Ovary (tissue), 9 donors: ENCODE data around the gene DFFA. TPM values are rescaled to one million over a fixed set of nuclear protein-coding genes. Genes with fewer than 3 reads are reported as not detected.

Experiments
- DNase-seq, 5 donors: peaks; one replicate each; pipeline ENCODE4 v3.0.0-alpha.2; 2019 to 2020
- H3K27ac ChIP-seq, 2 donors: fragments of 200-600 bp; one replicate each; pipeline versions ENCODE4 v1.5.1 to v1.8.0; 2019 to 2022
- H3K27me3 ChIP-seq: fragments of 200-600 bp; one replicate; pipeline ENCODE4 v1.8.0; 2022
- H3K36me3 ChIP-seq: fragments of 200-600 bp; sonication (generic); one replicate; pipeline ENCODE4 v1.5.1; 2019
- H3K4me1 ChIP-seq: one replicate; pipeline ENCODE4 v1.8.1; 2013; ENCODE audit warnings: mild to moderate bottlenecking, moderate library complexity; ENCODE audit not compliant: insufficient read depth
- H3K4me3 ChIP-seq: fragments of 200-600 bp; sonication (generic); one replicate; pipeline ENCODE4 v1.5.1; 2017
- H3K9me3 ChIP-seq, 2 donors: fragments of 200-600 bp in 1 of 2; sonication (generic) in 1 of 2; one replicate each; pipeline versions ENCODE4 v1.5.1 to v1.8.1; 2013 to 2019; ENCODE audit warnings: mild to moderate bottlenecking in 1 of 2, moderate library complexity in 1 of 2
- EP300 ChIP-seq: sonication (generic); formaldehyde crosslinking; IDR thresholded peaks from one replicate; pipeline ENCODE4 v1.6.1; 2017; ENCODE audit warnings: antibody characterized with exemption
- POLR2A ChIP-seq: fragments of 450-650 bp; IDR thresholded peaks from one replicate; pipeline ENCODE4 v1.6.1; 2017; ENCODE audit warnings: antibody characterized with exemption, mild to moderate bottlenecking, moderate library complexity
- WGBS, 3 donors: extraction: QIAGEN DNeasy Blood & Tissue Kit in 1 of 3; methylation state at CpG; one replicate each; pipeline versions ENCODE4 v1.1.5 to v1.1.7; 2013 to 2017; 5-methylcytosine and 5-hydroxymethylcytosine counted together
- intact Hi-C, 4 donors: fragments of 100-400 bp; cut with DNase I; formaldehyde crosslinking; loops; one replicate each; pipeline versions ENCODE4 v1.11.0 to v1.15.1; 2022 to 2023
- polyA plus RNA-seq, 2 donors: library from polyadenylated mRNA; stranded (reverse); fragments of 200-250 nt in 1 of 2; fragments of 350-450 nt in 1 of 2; fragmentation: Illumina TruSeq in 1 of 2; extraction: RNeasy Lipid Tissue Mini Kit (QIAGEN cat#74804) in 1 of 2; gene quantifications; one replicate each; pipeline ENCODE4 v1.2.3, GENCODE V29; 2013 to 2014
- total RNA-seq, 7 donors: library from RNA; depleted of rRNA in 2 of 7; stranded (reverse); fragments of >200 nt in 2 of 7; fragmentation: NEBNext Ultra II Directional in 3 of 7; extraction: Animal tissue kit (Norgen Biotek cat#: 25700) in 3 of 7; gene quantifications; one replicate each; pipeline versions ENCODE4 v1.1.0 to v1.2.4, GENCODE V29; 2016 to 2023
- TF ChIP-seq, protein P1 (sequence below), 3 donors: fragments of 450-650 bp in 2 of 3; fragments of 200-600 bp in 1 of 3; IDR thresholded peaks; one replicate each; pipeline versions ENCODE4 v1.5.1 to v1.8.0; 2016 to 2022; ENCODE audit warnings: antibody characterized with exemption in 3 of 3, mild to moderate bottlenecking in 1 of 3
- donor health status: DM: no; HTN: no; CAD: no; lungs with moderate emphysema.
- donor health status: DM: no; HTN: no; CAD: no.
- donor health status: Bipolar disorder and iron deficiency.
- donor health status: DM: yes; HTN: yes; CAD: no.
- donor health status: DM: no; HTN: no; CAD: no.
- donor health status: DM: yes; HTN: yes; CAD: no.

DFFA gene
- total and polyA plus RNA-seq, 9 donors = 14.8 to 37.4 (median 33.0) TPM

GRCh38 chr1:10415211-10415930, 57.0 kb downstream of the DFFA start:
- no peak overlapping the region for H3K4me3 ChIP-seq
- H3K36me3 ChIP-seq = no peaks in the 10 kb centered on the region
- H3K9me3 ChIP-seq = no peaks in the 10 kb centered on the region
- no peak overlapping the region for H3K27ac ChIP-seq
- no peaks in the 10 kb centered on the region for H3K27me3 ChIP-seq
- no peak for DNase-seq
- H3K4me1 ChIP-seq = no peaks in the 10 kb centered on the region
- 82 to 86% (median 84%) methylated on average over 6 of the region's 6 CpGs for WGBS, 3 donors
- TF ChIP-seq POLR2A (no peak), EP300 (no peak)
- TF ChIP-seq, protein P1, sequence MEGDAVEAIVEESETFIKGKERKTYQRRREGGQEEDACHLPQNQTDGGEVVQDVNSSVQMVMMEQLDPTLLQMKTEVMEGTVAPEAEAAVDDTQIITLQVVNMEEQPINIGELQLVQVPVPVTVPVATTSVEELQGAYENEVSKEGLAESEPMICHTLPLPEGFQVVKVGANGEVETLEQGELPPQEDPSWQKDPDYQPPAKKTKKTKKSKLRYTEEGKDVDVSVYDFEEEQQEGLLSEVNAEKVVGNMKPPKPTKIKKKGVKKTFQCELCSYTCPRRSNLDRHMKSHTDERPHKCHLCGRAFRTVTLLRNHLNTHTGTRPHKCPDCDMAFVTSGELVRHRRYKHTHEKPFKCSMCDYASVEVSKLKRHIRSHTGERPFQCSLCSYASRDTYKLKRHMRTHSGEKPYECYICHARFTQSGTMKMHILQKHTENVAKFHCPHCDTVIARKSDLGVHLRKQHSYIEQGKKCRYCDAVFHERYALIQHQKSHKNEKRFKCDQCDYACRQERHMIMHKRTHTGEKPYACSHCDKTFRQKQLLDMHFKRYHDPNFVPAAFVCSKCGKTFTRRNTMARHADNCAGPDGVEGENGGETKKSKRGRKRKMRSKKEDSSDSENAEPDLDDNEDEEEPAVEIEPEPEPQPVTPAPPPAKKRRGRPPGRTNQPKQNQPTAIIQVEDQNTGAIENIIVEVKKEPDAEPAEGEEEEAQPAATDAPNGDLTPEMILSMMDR (IDR thresholded peaks at IDR 0.05) = no peak
- intact Hi-C loops = no loop called here

DNA sequence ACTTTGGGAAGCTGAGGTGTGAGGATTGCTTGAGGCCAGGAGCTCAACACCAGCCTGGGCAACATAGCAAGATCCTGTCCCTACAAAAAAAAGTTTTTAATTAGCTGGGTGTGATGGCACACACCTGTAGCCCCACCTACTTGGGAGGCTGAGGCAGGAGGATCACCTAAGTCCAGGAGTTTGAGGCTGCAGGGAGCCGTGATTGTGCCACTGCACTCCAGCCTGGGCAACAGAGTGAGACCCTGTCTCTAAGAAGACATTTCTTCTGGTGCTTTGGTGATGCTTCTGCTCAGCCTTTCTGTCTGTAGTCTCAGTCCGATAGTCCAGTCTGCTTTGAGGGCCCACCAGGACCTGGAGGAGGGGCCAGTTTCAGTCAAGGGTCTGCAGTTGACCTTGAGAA, 65.1 kb downstream of the DFFA start:
- no peaks in the 10 kb centered on the region for H3K27me3 ChIP-seq
- no peak overlapping the region for H3K4me3 ChIP-seq
- WGBS, 3 donors = 82 to 89% (median 89%) methylated on average over 2 of the region's 2 CpGs
- TF ChIP-seq EP300 = no peak
- TF ChIP-seq, protein P1 (IDR thresholded peaks at IDR 0.05) = no peak
- no peak for TF ChIP-seq POLR2A
- no peaks in the 10 kb centered on the region for H3K4me1 ChIP-seq
- no peaks in the 10 kb centered on the region for H3K9me3 ChIP-seq
- no peak for DNase-seq
- no peak overlapping the region for H3K27ac ChIP-seq
- H3K36me3 ChIP-seq = no peaks in the 10 kb centered on the region
- intact Hi-C loops = no loop called here

Other genes with a start within 250 kb of the DFFA start
- 10 to 100 TPM; 32.0 to 93.5 (median 52.8) TPM for gene PGD, start 73.5 kb downstream of the DFFA start, total RNA-seq
- gene PGD, start 73.5 kb downstream of the DFFA start, polyA plus RNA-seq = 100 to 1,000 TPM in 1 of 2 donors, 10 to 100 TPM in 1; 49.9 to 149 TPM
- gene CENPS, start 42.1 kb downstream of the DFFA start, total RNA-seq = 10 to 100 TPM in 3 of 7 donors, 1 to 10 TPM in 4; 1.5 to 13.6 (median 9.8) TPM
- gene CENPS, start 42.1 kb downstream of the DFFA start, polyA plus RNA-seq = 10 to 100 TPM; 10.5 to 12.3 TPM
- gene CORT, start 22.5 kb downstream of the DFFA start, total RNA-seq = under 1 TPM in 4 of 7 donors, not detected in 3; 0.23 to 0.51 (median 0.44) TPM
- gene CORT, start 22.5 kb downstream of the DFFA start, polyA plus RNA-seq = under 1 TPM in 1 of 2 donors, not detected in 1; 0.11 TPM
- 10 to 100 TPM in 6 of 7 donors, 1 to 10 TPM in 1; 7.5 to 22.9 (median 16.7) TPM for gene PEX14, start 2.4 kb upstream of the DFFA start, total RNA-seq
- 10 to 100 TPM in 1 of 2 donors, 1 to 10 TPM in 1; 3.3 to 19.6 TPM for gene PEX14, start 2.4 kb upstream of the DFFA start, polyA plus RNA-seq